K562 (cell line): ENCODE data around the gene SLC26A3. TPM values are rescaled to one million over a fixed set of nuclear protein-coding genes. Genes with fewer than 3 reads are reported as not detected.

Experiments
- TRIM24 ChIP-seq, 2 experiments: fragments of 450-650 bp; IDR thresholded peaks; 2 replicates each; pipeline ENCODE4 v1.6.1; 2016
- ZNF318 ChIP-seq, 2 experiments: fragments of 450-650 bp; IDR thresholded peaks; 2 replicates each; pipeline ENCODE4 v1.6.1; 2016; ENCODE audit warnings: mild to moderate bottlenecking in 2 of 2, borderline replicate concordance in 1 of 2, low read depth in 1 of 2, moderate library complexity in 1 of 2
- polyA plus RNA-seq, 8 experiments: library from polyadenylated mRNA; depleted of rRNA in 4 of 8; stranded (reverse) in 5 of 8; unstranded in 3 of 8; fragments of >200 nt; fragmentation: Nextera tagmentation in 2 of 8; fragmentation: Illumina TruSeq in 1 of 8; extraction: Ambion mirVana in 2 of 8; extraction: Trizol in 1 of 8; gene quantifications; 2 replicates each; pipeline versions ENCODE4 v1.2.1 to v1.2.3, GENCODE V29; 2011 to 2014; ENCODE audit warnings: inconsistent platforms in 1 of 8, missing spikeins in 1 of 8
- total RNA-seq, 7 experiments: library from RNA; depleted of rRNA in 6 of 7; stranded (reverse); fragments of >200 nt in 6 of 7; fragmentation: Illumina TruSeq in 2 of 7; extraction: Trizol in 2 of 7; gene quantifications; 2 replicates each; pipeline versions ENCODE4 v1.2.1 to v1.2.3, GENCODE V29; 2011 to 2021; ENCODE audit warnings: low replicate concordance in 1 of 7

SLC26A3 gene
- total and polyA plus RNA-seq, 9 of the 15 experiments (the other 6 are each of a cell fraction or from before 2014, with no cell fraction given), result 0.86 TPM; not detected in 8

- TF ChIP-seq ZNF318 (IDR thresholded peaks at IDR 0.05; ENCODE audit: borderline replicate concordance in 1 of 2, low read depth in 1 of 2) (no peak), TRIM24 (IDR thresholded peaks at IDR 0.05) (0 out of 4 replicates have a peak, but pooled peaks of 1 of the 2 experiments have one; percentile 15)
Measured at GRCh38 chr7:107728276-107728675, 74.7 kb downstream of the SLC26A3 start (continued).
